ENCODE results near the gene KISS1.

DNA sequence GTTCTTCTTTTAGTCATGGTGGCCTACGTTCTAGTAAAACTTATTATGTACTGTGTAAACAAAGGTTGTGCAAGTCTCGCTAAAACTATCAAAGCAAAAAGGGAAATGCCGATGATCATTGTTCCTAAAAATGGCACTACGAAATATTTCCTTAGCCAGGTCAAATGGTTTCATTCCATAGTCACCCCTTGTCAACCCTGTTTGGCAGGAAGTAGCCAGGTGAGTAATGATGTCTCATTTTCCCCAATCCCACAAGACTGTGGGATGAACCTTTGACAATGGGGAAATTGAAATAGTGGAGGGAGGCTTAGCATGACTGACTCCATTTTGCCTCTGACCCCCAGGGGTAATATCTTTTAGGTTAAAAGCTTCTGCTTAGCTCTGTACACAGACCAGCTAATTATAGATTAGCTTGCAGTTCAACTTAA lies 24.5 kb downstream of the KISS1 start:
- TF ChIP-seq, protein P1, sequence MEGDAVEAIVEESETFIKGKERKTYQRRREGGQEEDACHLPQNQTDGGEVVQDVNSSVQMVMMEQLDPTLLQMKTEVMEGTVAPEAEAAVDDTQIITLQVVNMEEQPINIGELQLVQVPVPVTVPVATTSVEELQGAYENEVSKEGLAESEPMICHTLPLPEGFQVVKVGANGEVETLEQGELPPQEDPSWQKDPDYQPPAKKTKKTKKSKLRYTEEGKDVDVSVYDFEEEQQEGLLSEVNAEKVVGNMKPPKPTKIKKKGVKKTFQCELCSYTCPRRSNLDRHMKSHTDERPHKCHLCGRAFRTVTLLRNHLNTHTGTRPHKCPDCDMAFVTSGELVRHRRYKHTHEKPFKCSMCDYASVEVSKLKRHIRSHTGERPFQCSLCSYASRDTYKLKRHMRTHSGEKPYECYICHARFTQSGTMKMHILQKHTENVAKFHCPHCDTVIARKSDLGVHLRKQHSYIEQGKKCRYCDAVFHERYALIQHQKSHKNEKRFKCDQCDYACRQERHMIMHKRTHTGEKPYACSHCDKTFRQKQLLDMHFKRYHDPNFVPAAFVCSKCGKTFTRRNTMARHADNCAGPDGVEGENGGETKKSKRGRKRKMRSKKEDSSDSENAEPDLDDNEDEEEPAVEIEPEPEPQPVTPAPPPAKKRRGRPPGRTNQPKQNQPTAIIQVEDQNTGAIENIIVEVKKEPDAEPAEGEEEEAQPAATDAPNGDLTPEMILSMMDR (IDR thresholded peaks at IDR 0.05), result no peak
- no peak for TF ChIP-seq POLR2A (IDR thresholded peaks at IDR 0.05)

Measured in adrenal gland (tissue), 5 donors.